Hepatocyte (in vitro differentiated cells): ENCODE results near the gene KCNMA1. TPM values are rescaled to one million over a fixed set of nuclear protein-coding genes. Genes with fewer than 3 reads are reported as not detected.

Source experiments
- DNase-seq: peaks from one replicate; pipeline ENCODE4 v3.0.0-alpha.2; 2016; ENCODE audit warnings: low spot score
- H2AFZ ChIP-seq: fragments of 200-600 bp; sonication (generic); 2 replicates; pipeline ENCODE4 v1.6.0; 2016; ENCODE audit warnings: antibody characterized with exemption, mild to moderate bottlenecking
- H3K27ac ChIP-seq: fragments of 200-600 bp; sonication (generic); 2 replicates; pipeline ENCODE4 v1.5.1; 2016; ENCODE audit warnings: mild to moderate bottlenecking
- H3K27me3 ChIP-seq: fragments of 200-600 bp; sonication (generic); 2 replicates; pipeline ENCODE4 v1.6.1; 2016
- H3K36me3 ChIP-seq: fragments of 200-600 bp; sonication (generic); replicated peaks from 2 replicates; pipeline ENCODE4 v1.5.1; 2016; ENCODE audit warnings: low read depth; ENCODE audit not compliant: insufficient read depth
- H3K4me1 ChIP-seq: fragments of 200-600 bp; sonication (generic); 2 replicates; pipeline ENCODE4 v1.5.1; 2016; ENCODE audit warnings: mild to moderate bottlenecking, moderate library complexity; ENCODE audit not compliant: insufficient read depth
- H3K4me2 ChIP-seq: fragments of 200-600 bp; sonication (generic); 2 replicates; pipeline ENCODE4 v1.6.0; 2016
- H3K4me3 ChIP-seq: fragments of 200-600 bp; sonication (generic); 2 replicates; pipeline ENCODE4 v1.5.1; 2016; ENCODE audit warnings: mild to moderate bottlenecking
- H3K79me2 ChIP-seq: fragments of 200-600 bp; sonication (generic); 2 replicates; pipeline ENCODE4 v1.6.0; 2017; ENCODE audit warnings: mild to moderate bottlenecking
- H3K9me2 ChIP-seq: fragments of 200-600 bp; sonication (generic); replicated peaks from 2 replicates; pipeline ENCODE4 v1.6.0; 2017; ENCODE audit warnings: mild to moderate bottlenecking; ENCODE audit not compliant: insufficient read depth
- H3K9me3 ChIP-seq: fragments of 200-600 bp; sonication (generic); 2 replicates; pipeline ENCODE4 v1.5.1; 2016; ENCODE audit warnings: low read depth, mild to moderate bottlenecking
- H4K20me1 ChIP-seq: fragments of 200-600 bp; sonication (generic); 2 replicates; pipeline ENCODE4 v1.6.0; 2016; ENCODE audit warnings: mild to moderate bottlenecking; ENCODE audit not compliant: insufficient read depth, poor library complexity, severe bottlenecking
- CTCF ChIP-seq: fragments of 200-600 bp; sonication (generic); IDR thresholded peaks from 2 replicates; pipeline ENCODE4 v1.5.1; 2016; ENCODE audit warnings: antibody characterized with exemption, mild to moderate bottlenecking; ENCODE audit not compliant: poor library complexity
- EZH2 ChIP-seq: fragments of 200-600 bp; sonication (generic); IDR thresholded peaks from 2 replicates; pipeline ENCODE4 v1.6.1; 2016; ENCODE audit warnings: antibody characterized with exemption, mild to moderate bottlenecking, borderline replicate concordance
- EZH2phosphoT487 ChIP-seq: fragments of 200-600 bp; sonication (generic); IDR thresholded peaks from one replicate; pipeline ENCODE4 v1.6.1; 2018; ENCODE audit warnings: antibody characterized with exemption, mild to moderate bottlenecking, low read depth, moderate library complexity; ENCODE audit not compliant: unreplicated experiment, severe bottlenecking
- WGBS: methylation state at CpG from one replicate; pipeline ENCODE4 v1.1.6; 2016; ENCODE audit warnings: low lambda C conversion rate; ENCODE audit errors: missing lambda C conversion rate; 5-methylcytosine and 5-hydroxymethylcytosine counted together
- polyA plus RNA-seq: library from polyadenylated mRNA; unstranded; fragments of >200 nt; fragmentation: Nextera tagmentation; extraction: Ambion mirVana; gene quantifications from 2 replicates; pipeline ENCODE4 v1.2.1, GENCODE V29; 2016
- total RNA-seq: library from RNA; depleted of rRNA; stranded (reverse); fragments of >200 nt; gene quantifications from 2 replicates; pipeline ENCODE4 v1.2.3, GENCODE V29; 2014

KCNMA1 gene
- total and polyA plus RNA-seq, 2 experiments from 2014 or later, result 42.6 to 73.3 TPM

- Histone ChIP-seq H3K9me2 (no peaks in the 10 kb centered on the region), H3K79me2 (no peaks in the 10 kb centered on the region), H3K27me3 (no peaks in the 10 kb centered on the region), H3K4me1 (peaks cover 25% of the 10 kb centered on the region), H3K36me3 (no peaks in the 10 kb centered on the region), H2AFZ (no peak overlapping the region), H3K4me3 (no peak overlapping the region), H3K27ac (peak overlapping the region; percentile 46), H4K20me1 (no peaks in the 10 kb centered on the region), H3K4me2 (peak overlapping the region; percentile 4), H3K9me3 (no peaks in the 10 kb centered on the region)
- TF ChIP-seq CTCF (no peak), EZH2 (no peak), EZH2phosphoT487 (no peak)
- DNase-seq, result peak; percentile 23
- 73% methylated on average over 2 of the region's 2 CpGs for WGBS
Observed at GRCh38 chr10:77505431-77506334, 131.9 kb downstream of the KCNMA1 start.

- H3K4me3 ChIP-seq, result no peak overlapping the region
- H3K27me3 ChIP-seq, result no peaks in the 10 kb centered on the region
- H3K9me3 ChIP-seq, result no peaks in the 10 kb centered on the region
- H3K4me2 ChIP-seq, result no peak overlapping the region
- H3K79me2 ChIP-seq, result no peaks in the 10 kb centered on the region
- no peak overlapping the region for H2AFZ ChIP-seq
- H4K20me1 ChIP-seq, result no peaks in the 10 kb centered on the region
- H3K36me3 ChIP-seq, result no peaks in the 10 kb centered on the region
- TF ChIP-seq EZH2 (no peak), CTCF (peak; percentile 16)
- WGBS, result 50% methylated on average over 4 of the region's 4 CpGs
- peak; percentile 71 for DNase-seq
- peak overlapping the region; percentile 46 for H3K27ac ChIP-seq
- no peaks in the 10 kb centered on the region for H3K9me2 ChIP-seq
- H3K4me1 ChIP-seq, result peaks cover 25% of the 10 kb centered on the region
Observed at GRCh38 chr10:77504873-77505257, 132.7 kb downstream of the KCNMA1 start.

- Histone ChIP-seq H3K4me1 (peaks cover 25% of the 10 kb centered on the region), H3K9me2 (no peaks in the 10 kb centered on the region), H3K79me2 (no peaks in the 10 kb centered on the region), H3K4me2 (no peak overlapping the region), H4K20me1 (no peaks in the 10 kb centered on the region), H3K4me3 (no peak overlapping the region), H3K9me3 (no peaks in the 10 kb centered on the region), H3K36me3 (no peaks in the 10 kb centered on the region), H3K27ac (no peak overlapping the region), H3K27me3 (no peaks in the 10 kb centered on the region), H2AFZ (no peak overlapping the region)
- WGBS, result 88% methylated on average over 2 of the region's 2 CpGs
- DNase-seq, result no peak
- TF ChIP-seq EZH2 (no peak), EZH2phosphoT487 (no peak), CTCF (no peak)
Observed at GRCh38 chr10:77504196-77504872, 133.3 kb downstream of the KCNMA1 start.
